ENCODE measurements around the gene PATJ.

GRCh38 chr1:61942856-61943255 lies 200.6 kb downstream of the PATJ start:
- TF ChIP-seq CTCF (IDR thresholded peaks at IDR 0.05), result no peak
- no peak for TF ChIP-seq POLR2AphosphoS5 (IDR thresholded peaks at IDR 0.05)
- TF ChIP-seq POLR2A (IDR thresholded peaks at IDR 0.05), result no peak
- TF ChIP-seq EP300 (IDR thresholded peaks at IDR 0.05), result no peak
